ENCODE measurements around the gene USP36.

DNA sequence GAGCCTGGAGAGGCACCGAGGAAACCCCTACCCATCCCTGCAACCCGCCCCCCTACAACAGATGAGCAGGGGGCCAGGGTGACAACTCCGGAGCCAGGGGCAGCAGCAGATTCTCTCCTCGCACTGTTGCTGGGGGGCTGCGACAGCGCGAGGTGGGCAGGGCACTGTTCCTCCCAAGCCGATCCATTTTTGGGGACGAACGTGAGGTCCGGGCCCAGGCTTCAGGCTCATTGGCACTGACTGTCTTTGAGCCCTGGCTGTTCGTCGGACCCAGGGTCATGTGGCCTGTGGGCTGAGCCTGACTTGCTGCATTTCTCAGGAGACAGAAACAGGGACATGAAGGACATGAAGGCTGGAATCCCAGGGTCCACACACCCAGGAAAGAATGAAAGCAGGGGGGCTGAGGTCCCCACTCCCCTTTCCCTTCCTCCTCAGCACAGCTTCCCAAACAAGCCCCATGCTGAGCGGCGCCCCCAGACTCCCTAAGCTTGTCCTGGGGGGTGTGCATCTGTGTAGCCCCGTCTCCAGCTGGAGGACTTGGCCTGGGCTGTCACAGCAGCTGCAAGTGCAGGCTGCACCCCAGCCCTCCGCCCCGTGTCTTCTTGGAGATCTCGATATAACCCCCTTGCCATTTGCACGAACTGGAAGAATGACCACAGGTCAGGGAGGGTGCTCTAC, 43.7 kb upstream of the USP36 start:
- TF ChIP-seq SP1 (IDR thresholded peaks at IDR 0.05) (no peak), GABPA (IDR thresholded peaks at IDR 0.05 in 1 of 2, conservative IDR thresholded peaks at IDR 0.05 in 1 of 2) (no peak), TAF1 (conservative IDR thresholded peaks at IDR 0.05) (no peak)
- TF ChIP-seq, protein P1, sequence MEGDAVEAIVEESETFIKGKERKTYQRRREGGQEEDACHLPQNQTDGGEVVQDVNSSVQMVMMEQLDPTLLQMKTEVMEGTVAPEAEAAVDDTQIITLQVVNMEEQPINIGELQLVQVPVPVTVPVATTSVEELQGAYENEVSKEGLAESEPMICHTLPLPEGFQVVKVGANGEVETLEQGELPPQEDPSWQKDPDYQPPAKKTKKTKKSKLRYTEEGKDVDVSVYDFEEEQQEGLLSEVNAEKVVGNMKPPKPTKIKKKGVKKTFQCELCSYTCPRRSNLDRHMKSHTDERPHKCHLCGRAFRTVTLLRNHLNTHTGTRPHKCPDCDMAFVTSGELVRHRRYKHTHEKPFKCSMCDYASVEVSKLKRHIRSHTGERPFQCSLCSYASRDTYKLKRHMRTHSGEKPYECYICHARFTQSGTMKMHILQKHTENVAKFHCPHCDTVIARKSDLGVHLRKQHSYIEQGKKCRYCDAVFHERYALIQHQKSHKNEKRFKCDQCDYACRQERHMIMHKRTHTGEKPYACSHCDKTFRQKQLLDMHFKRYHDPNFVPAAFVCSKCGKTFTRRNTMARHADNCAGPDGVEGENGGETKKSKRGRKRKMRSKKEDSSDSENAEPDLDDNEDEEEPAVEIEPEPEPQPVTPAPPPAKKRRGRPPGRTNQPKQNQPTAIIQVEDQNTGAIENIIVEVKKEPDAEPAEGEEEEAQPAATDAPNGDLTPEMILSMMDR (IDR thresholded peaks at IDR 0.05; ENCODE audit: low read depth, low read length, missing input control), result no peak
- TF ChIP-seq, protein P2, sequence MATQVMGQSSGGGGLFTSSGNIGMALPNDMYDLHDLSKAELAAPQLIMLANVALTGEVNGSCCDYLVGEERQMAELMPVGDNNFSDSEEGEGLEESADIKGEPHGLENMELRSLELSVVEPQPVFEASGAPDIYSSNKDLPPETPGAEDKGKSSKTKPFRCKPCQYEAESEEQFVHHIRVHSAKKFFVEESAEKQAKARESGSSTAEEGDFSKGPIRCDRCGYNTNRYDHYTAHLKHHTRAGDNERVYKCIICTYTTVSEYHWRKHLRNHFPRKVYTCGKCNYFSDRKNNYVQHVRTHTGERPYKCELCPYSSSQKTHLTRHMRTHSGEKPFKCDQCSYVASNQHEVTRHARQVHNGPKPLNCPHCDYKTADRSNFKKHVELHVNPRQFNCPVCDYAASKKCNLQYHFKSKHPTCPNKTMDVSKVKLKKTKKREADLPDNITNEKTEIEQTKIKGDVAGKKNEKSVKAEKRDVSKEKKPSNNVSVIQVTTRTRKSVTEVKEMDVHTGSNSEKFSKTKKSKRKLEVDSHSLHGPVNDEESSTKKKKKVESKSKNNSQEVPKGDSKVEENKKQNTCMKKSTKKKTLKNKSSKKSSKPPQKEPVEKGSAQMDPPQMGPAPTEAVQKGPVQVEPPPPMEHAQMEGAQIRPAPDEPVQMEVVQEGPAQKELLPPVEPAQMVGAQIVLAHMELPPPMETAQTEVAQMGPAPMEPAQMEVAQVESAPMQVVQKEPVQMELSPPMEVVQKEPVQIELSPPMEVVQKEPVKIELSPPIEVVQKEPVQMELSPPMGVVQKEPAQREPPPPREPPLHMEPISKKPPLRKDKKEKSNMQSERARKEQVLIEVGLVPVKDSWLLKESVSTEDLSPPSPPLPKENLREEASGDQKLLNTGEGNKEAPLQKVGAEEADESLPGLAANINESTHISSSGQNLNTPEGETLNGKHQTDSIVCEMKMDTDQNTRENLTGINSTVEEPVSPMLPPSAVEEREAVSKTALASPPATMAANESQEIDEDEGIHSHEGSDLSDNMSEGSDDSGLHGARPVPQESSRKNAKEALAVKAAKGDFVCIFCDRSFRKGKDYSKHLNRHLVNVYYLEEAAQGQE (IDR thresholded peaks at IDR 0.05), result no peak
- TF ChIP-seq, protein P3, sequence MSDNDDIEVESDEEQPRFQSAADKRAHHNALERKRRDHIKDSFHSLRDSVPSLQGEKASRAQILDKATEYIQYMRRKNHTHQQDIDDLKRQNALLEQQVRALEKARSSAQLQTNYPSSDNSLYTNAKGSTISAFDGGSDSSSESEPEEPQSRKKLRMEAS (IDR thresholded peaks at IDR 0.05), result no peak
